NCI-H2029 (cell line): ENCODE data around the gene GMFB.

Source experiments
- DNase-seq: peaks from one replicate; lab custom pipeline; 2025; lab: John Stamatoyannopoulos, UW

Gene GMFB

GRCh38 chr14:54490445-54491175 is 1.8 kb upstream of the GMFB start:
- no peak for DNase-seq

- DNase-seq = no peak
These were observed 1.1 kb upstream of the GMFB start for GRCh38 chr14:54489731-54490444.

GRCh38 chr14:54489318-54489683 is 521 bp upstream of the GMFB start:
- no peak for DNase-seq

- no peak for DNase-seq
These were observed 498 bp downstream of the GMFB start for GRCh38 chr14:54488318-54488645.

GRCh38 chr14:54487771-54488170 is 1.0 kb downstream of the GMFB start:
- DNase-seq = no peak

- DNase-seq = no peak
These were observed 2.1 kb downstream of the GMFB start for GRCh38 chr14:54486685-54487084.

- no peak for DNase-seq
These were observed 4.9 kb downstream of the GMFB start for GRCh38 chr14:54483846-54484245.

GRCh38 chr14:54483073-54483745 is 5.6 kb downstream of the GMFB start:
- no peak for DNase-seq

- DNase-seq = no peak
These were observed 7.1 kb downstream of the GMFB start for GRCh38 chr14:54481695-54482094.

GRCh38 chr14:54480830-54481562 is 7.8 kb downstream of the GMFB start:
- DNase-seq = no peak

- DNase-seq = no peak
These were observed 10.1 kb downstream of the GMFB start for GRCh38 chr14:54478636-54479215.

- no peak for DNase-seq
These were observed 12.9 kb downstream of the GMFB start for GRCh38 chr14:54475911-54476310.

GRCh38 chr14:54475187-54475899 is 13.4 kb downstream of the GMFB start:
- DNase-seq = no peak

- no peak for DNase-seq
These were observed 14.5 kb downstream of the GMFB start for GRCh38 chr14:54474232-54474793.

GRCh38 chr14:54472315-54472714 is 16.5 kb downstream of the GMFB start:
- no peak for DNase-seq

- DNase-seq = no peak
These were observed 17.1 kb downstream of the GMFB start for GRCh38 chr14:54471641-54472040.

GRCh38 chr14:54470701-54471100 is 18.1 kb downstream of the GMFB start:
- DNase-seq = no peak

GRCh38 chr14:54467280-54467679 is 21.5 kb downstream of the GMFB start:
- no peak for DNase-seq

- DNase-seq = no peak
These were observed 23.1 kb downstream of the GMFB start for GRCh38 chr14:54465654-54466053.

GRCh38 chr14:54462048-54462447 is 26.7 kb downstream of the GMFB start:
- no peak for DNase-seq

GRCh38 chr14:54459106-54459505 is 29.7 kb downstream of the GMFB start:
- DNase-seq = no peak
